ENCODE data around the gene UPK2.

DNA sequence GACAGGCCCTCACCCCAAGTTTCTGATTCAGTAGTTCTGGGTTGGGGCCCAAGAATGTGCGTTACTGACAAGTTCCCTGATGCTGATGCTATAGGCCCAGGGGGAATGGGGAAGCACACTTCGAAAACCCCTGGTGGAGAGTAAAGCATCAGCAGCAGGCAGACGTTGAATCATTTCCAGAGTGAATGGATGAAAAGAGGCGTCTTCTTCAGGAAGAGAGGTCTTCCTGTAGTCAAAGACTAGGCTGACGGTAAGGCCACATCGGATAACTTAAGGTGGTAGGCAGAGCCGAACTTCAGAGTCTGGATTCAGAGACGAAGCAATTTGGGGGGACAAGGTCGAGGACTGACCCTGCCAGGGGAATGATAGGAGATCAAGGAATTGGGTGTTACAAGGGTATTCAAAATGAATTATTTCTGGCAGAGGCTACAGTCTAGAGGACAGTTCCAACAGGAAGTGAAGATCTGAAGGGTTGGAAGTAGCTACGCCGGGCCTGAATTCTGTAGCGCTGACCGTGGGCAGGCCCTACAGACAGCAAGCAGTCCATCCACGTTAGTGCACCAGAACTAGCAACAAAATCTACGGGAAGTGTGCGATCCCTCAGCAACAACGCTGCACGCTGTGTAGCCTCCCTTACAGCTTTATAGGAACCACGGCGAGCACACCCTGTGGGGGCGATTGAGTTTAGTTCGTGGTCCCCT is 41.0 kb downstream of the UPK2 start:
- TF ChIP-seq EP300 (IDR thresholded peaks at IDR 0.05), result no peak
- no peak for TF ChIP-seq POLR2A (IDR thresholded peaks at IDR 0.05)

All from sigmoid colon (tissue), 4 donors.